ES-I3 (cell line): Measurements from ENCODE around the gene CRHR1.

Experiments
- H3K36me3 ChIP-seq: 2 replicates; pipeline ENCODE4 v1.6.1; 2013; ENCODE audit warnings: mild to moderate bottlenecking, low read length, control low read depth, moderate library complexity; ENCODE audit not compliant: insufficient read depth
- H3K4me1 ChIP-seq: 2 replicates; pipeline ENCODE4 v1.6.1; 2013; ENCODE audit warnings: mild to moderate bottlenecking, control low read depth, low read length; ENCODE audit not compliant: insufficient read depth
- H3K9ac ChIP-seq: 2 replicates; pipeline ENCODE4 v1.6.1; 2013; ENCODE audit warnings: low read depth, mild to moderate bottlenecking, low read length, moderate library complexity
- H3K9me3 ChIP-seq: 2 replicates; pipeline ENCODE4 v1.6.1; 2013; ENCODE audit warnings: mild to moderate bottlenecking, low read length, moderate library complexity; ENCODE audit not compliant: control insufficient read depth, insufficient read depth

CRHR1 gene

GRCh38 chr17:45845376-45846185 lies 61.5 kb downstream of the CRHR1 start:
- Histone ChIP-seq H3K9ac (no peak overlapping the region), H3K36me3 (no peaks in the 10 kb centered on the region)

DNA sequence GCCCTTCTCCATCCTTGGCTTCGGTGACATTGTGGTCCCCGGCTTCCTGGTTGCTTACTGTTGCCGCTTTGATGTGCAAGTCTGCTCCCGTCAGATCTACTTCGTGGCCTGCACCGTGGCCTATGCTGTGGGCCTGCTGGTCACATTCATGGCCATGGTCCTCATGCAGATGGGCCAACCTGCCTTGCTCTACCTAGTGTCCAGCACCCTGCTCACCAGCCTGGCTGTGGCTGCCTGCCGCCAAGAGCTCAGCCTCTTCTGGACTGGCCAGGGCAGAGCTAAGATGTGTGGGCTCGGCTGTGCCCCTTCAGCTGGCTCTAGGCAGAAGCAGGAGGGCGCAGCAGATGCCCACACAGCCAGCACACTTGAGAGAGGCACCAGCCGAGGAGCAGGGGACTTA lies 62.1 kb downstream of the CRHR1 start:
- Histone ChIP-seq H3K4me1 (no peaks in the 10 kb centered on the region), H3K36me3 (no peaks in the 10 kb centered on the region), H3K9me3 (no peaks in the 10 kb centered on the region), H3K9ac (no peak overlapping the region)

More at GRCh38 chr17:45845376-45846185, 61.5 kb downstream of the CRHR1 start:
- H3K9me3 ChIP-seq = no peaks in the 10 kb centered on the region
- H3K4me1 ChIP-seq = no peaks in the 10 kb centered on the region

DNA sequence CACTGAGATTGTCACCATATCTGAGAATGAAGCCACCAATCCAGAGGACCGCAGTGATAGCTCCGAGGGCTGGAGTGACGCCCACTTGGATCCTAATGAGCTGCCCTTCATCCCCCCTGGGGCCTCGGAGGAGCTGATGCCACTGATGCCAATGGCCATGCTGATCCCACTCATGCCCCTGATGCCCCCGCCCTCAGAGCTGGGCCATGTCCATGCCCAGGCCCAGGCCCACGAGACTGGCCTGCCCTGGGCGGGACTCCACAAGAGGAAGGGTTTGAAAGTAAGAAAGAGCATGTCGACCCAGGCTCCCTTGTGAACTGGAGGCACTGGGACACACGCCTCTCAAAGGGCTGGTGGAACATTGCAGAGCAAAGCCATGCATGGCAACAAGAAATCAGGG lies 62.5 kb downstream of the CRHR1 start:
- no peak overlapping the region for H3K9ac ChIP-seq
- no peaks in the 10 kb centered on the region for H3K4me1 ChIP-seq
- no peaks in the 10 kb centered on the region for H3K9me3 ChIP-seq
- no peaks in the 10 kb centered on the region for H3K36me3 ChIP-seq

DNA sequence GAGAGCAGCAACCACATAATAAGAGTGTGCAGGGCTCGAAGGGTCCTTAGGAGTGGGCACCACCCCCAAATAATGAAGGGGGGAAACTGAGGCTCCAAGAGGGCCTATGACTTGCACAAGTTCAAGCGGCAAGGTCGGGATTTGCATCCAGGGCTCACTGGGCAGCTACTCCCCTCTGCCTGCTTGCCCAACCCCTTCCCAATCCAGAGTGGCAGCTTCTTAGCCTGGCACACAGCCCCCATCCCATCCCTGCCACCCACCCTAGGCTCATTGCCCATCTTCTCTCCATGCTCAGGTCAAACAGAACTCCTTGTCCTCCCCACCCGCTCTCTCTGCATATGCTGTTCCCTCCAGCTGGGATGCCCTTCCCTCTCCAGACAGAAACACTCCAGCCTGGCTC lies 63.0 kb downstream of the CRHR1 start:
- H3K9me3 ChIP-seq = no peaks in the 10 kb centered on the region
- no peak overlapping the region for H3K9ac ChIP-seq
- H3K4me1 ChIP-seq = no peaks in the 10 kb centered on the region
- no peaks in the 10 kb centered on the region for H3K36me3 ChIP-seq

DNA sequence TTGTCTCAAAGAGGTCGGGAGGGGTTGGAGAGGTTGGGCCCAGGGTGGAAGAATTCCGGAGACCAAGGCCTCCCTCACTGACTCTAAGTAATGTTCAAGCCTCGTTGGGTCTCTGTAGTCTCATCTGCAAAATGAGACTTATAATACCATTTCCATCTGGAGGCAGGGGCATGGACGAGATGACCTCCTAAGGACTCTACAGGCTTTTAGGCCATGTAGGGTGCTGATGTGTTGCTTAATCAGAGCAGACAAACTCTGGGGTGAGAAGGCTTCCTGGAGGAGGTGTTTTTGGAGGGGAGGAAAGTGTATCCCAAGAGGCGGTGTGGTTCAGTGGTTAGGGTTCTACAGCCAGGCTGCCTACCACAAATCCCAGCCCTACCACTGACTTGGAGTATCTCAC lies 63.6 kb downstream of the CRHR1 start:
- H3K9me3 ChIP-seq = no peaks in the 10 kb centered on the region
- no peaks in the 10 kb centered on the region for H3K36me3 ChIP-seq
- no peak overlapping the region for H3K9ac ChIP-seq
- no peaks in the 10 kb centered on the region for H3K4me1 ChIP-seq

DNA sequence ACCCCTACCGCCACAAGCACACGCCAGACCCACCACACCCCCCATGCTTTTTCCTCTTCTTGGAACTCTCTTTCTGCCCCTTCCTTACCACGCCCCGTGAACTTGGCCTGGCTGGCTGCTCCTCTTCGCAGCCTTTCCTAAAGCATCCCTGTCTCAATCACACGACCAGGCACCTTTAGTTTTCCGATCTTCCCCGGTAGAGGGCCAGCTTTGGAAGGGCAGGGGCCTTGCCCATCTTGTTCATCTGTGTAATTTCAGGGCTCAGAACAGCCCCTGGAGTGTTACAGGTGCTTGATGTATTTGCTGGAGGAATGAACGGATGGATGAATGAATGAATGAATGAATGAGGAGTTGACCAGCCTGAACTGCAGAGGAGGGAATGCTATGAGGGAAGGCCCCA lies 64.3 kb downstream of the CRHR1 start:
- H3K9ac ChIP-seq = no peak overlapping the region
- H3K36me3 ChIP-seq = no peaks in the 10 kb centered on the region
- H3K9me3 ChIP-seq = no peaks in the 10 kb centered on the region
- no peaks in the 10 kb centered on the region for H3K4me1 ChIP-seq

DNA sequence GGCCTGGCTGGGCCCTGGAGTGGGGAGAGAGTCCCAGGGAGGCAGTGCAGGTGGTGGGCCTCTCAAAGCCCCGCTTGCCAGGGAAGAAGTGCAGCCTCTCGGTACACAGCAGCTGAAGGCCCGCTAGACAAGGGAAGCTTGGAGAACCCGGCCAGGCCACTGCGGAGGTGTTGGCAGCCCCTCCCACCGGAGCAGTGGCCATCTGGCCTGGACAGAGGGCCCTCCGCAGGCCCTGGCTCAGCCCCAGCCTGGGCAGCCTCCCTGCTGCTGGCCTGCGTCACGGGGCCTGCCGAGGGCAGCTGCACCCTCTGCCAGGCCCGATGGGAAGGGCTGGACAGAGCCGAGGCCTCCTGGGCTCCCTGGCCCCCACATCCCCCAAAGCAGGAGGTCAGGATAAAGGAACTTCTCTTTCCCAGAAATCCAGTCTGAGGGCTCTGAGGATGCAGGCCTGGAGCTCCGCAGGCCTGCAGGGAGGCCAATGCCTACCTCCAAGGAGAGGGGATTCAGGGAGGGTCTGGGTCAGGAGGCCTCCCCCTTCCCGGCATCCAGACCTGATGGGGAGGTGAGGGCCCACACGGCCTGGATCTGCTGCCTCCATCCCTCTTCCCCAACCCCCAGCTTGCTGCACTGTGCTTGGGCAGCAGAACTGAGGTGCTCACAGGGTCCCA lies 64.9 kb downstream of the CRHR1 start:
- Histone ChIP-seq H3K4me1 (no peaks in the 10 kb centered on the region), H3K9me3 (no peaks in the 10 kb centered on the region), H3K9ac (no peak overlapping the region), H3K36me3 (no peaks in the 10 kb centered on the region)

- no peaks in the 10 kb centered on the region for H3K9me3 ChIP-seq
- no peak overlapping the region for H3K9ac ChIP-seq
- no peaks in the 10 kb centered on the region for H3K36me3 ChIP-seq
- no peaks in the 10 kb centered on the region for H3K4me1 ChIP-seq
Measured at GRCh38 chr17:45849536-45849990, 65.4 kb downstream of the CRHR1 start.

DNA sequence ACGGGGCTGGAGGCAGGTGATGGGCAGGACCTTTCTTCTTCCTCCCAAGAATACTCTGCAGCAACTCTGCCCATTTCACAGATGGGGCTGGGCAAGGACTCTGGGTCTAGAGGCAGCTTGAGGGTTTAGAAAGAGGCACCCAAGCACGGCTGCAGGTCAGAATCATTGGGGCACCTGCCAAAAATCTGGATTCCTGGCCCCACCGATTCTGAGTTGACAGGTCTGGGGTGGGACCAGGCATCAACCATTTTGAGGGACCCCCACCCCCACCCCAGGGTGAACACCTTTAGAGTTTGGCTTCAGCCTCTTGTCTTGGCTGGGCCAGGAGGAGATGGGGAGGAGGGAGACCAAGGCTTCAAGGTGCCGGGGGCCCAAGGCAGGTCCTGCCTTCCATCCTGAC lies 65.9 kb downstream of the CRHR1 start:
- Histone ChIP-seq H3K9ac (no peak overlapping the region), H3K9me3 (no peaks in the 10 kb centered on the region), H3K4me1 (no peaks in the 10 kb centered on the region), H3K36me3 (no peaks in the 10 kb centered on the region)

DNA sequence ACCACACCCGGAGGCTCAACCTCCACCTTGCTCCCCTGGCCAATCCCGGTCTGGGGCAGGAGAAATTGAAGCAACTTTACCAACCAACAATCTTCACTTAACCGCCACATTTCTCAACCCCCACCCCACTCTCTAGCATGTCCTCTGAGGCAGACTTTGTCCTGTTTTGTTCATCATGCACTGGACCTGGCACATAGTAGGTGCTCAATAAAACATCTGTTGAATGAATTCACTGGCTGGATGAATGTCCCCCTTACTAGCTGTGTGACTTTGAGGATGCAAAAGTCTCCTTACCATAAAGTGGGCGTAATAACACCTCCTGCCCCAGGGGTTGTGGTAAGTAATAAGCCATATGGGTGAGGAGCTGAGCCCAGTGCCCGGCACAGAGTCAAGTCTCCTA lies 66.3 kb downstream of the CRHR1 start:
- Histone ChIP-seq H3K9me3 (no peaks in the 10 kb centered on the region), H3K4me1 (no peaks in the 10 kb centered on the region), H3K36me3 (no peaks in the 10 kb centered on the region), H3K9ac (no peak overlapping the region)

DNA sequence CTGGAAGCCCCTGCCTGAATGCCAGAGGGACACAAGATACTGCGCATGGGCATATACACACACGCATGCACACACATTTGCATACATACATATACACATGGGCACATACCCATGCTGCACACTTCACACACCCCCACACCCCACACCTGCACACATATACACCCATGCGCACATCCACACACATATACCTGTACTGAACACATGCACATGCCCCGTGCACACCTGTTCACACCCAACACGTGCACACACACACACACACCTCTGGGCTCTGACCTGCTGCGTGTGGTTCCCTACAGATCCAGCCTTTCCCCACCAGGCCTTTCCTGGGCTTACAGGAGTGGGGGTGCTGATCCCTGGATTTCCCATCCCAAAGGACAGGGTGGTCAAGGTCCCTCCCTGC lies 66.9 kb downstream of the CRHR1 start:
- H3K36me3 ChIP-seq = no peaks in the 10 kb centered on the region
- H3K9me3 ChIP-seq = no peaks in the 10 kb centered on the region
- H3K9ac ChIP-seq = no peak overlapping the region
- H3K4me1 ChIP-seq = no peaks in the 10 kb centered on the region

DNA sequence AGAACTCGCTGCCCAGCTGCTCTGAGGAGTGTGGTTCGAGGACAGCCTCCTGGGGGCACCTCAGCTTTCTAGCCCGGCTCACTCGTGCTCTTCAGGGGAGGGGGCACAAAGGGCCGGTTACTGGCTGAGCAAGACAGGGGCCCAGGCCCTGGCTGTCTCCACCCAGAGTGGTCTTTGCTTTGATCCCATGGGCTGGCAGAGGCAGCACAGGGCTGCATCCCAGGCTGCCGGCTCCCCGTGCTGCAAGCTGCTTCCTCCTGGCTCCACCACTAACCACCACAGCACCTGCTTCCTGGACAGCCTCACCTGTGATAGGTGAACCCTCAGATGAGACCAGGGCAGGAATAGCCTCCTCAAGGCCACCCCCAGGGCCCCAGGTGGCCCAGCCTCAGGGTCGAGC lies 67.3 kb downstream of the CRHR1 start:
- H3K36me3 ChIP-seq = no peaks in the 10 kb centered on the region
- no peak overlapping the region for H3K9ac ChIP-seq
- H3K9me3 ChIP-seq = no peaks in the 10 kb centered on the region
- no peaks in the 10 kb centered on the region for H3K4me1 ChIP-seq

DNA sequence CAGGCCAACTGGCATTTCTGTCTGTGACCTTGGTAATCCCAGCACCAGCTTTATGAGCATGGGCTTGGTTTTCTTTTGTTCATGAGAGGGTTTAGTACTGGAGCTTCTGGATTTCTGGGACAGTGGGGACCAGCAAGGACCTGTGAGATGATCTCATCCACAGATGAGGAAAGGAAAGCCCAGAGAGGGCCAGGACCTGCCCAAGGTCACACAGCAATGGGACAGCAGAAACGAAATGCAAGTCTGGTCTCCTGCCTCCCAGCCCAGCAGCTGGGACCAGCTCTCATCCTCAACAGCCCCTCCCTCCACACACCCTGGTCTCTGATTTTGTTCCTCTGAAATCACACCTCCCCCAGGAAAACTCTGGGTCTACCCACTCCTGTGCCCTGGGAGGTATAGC lies 67.8 kb downstream of the CRHR1 start:
- Histone ChIP-seq H3K36me3 (no peaks in the 10 kb centered on the region), H3K9me3 (no peaks in the 10 kb centered on the region), H3K9ac (no peak overlapping the region)

GRCh38 chr17:45852535-45853297 lies 68.6 kb downstream of the CRHR1 start:
- no peaks in the 10 kb centered on the region for H3K9me3 ChIP-seq
- no peaks in the 10 kb centered on the region for H3K36me3 ChIP-seq
- H3K9ac ChIP-seq = no peak overlapping the region
- no peaks in the 10 kb centered on the region for H3K4me1 ChIP-seq

More for the DNA sequence above, 67.8 kb downstream of the CRHR1 start:
- H3K4me1 ChIP-seq = no peaks in the 10 kb centered on the region
